Right ventricle myocardium superior (tissue), 1 donor: ENCODE results near the gene TRIM14. TPM values are rescaled to one million over a fixed set of nuclear protein-coding genes. Genes with fewer than 3 reads are reported as not detected.

Source experiments
- ATAC-seq: fragments of 200-7000 bp; cut with Tn5 transposase; one replicate; pipeline ENCODE4 v1.9.1; 2020; ENCODE audit warnings: mild to moderate bottlenecking; ENCODE audit not compliant: poor library complexity
- DNase-seq: peaks from one replicate; pipeline ENCODE4 v3.0.0-alpha.2; 2020
- intact Hi-C: fragments of 100-400 bp; cut with DNase I; formaldehyde crosslinking; loops from one replicate; pipeline ENCODE4 v1.11.2; 2022
- long read RNA-seq: library from polyadenylated mRNA; unstranded; transcript quantifications from one replicate; pipeline ENCODE4 v2.0.0, GENCODE V29; 2021
- total RNA-seq: library from RNA; stranded (reverse); fragmentation: NEBNext Ultra II Directional; extraction: Animal tissue kit (Norgen Biotek cat#: 25700); gene quantifications from one replicate; pipeline ENCODE4 v1.2.1, GENCODE V29; 2021
- donor health status: DM: no; HTN: yes; CAD: no; lungs with severe emphysema.

Gene TRIM14, protein sequence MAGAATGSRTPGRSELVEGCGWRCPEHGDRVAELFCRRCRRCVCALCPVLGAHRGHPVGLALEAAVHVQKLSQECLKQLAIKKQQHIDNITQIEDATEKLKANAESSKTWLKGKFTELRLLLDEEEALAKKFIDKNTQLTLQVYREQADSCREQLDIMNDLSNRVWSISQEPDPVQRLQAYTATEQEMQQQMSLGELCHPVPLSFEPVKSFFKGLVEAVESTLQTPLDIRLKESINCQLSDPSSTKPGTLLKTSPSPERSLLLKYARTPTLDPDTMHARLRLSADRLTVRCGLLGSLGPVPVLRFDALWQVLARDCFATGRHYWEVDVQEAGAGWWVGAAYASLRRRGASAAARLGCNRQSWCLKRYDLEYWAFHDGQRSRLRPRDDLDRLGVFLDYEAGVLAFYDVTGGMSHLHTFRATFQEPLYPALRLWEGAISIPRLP
- 4.9 TPM for total RNA-seq
- long read RNA-seq, partial matches to known transcripts = 0 of 1 reads
- long read RNA-seq, other reads (novel, unspliced or antisense) = 1 of 1 reads

DNA sequence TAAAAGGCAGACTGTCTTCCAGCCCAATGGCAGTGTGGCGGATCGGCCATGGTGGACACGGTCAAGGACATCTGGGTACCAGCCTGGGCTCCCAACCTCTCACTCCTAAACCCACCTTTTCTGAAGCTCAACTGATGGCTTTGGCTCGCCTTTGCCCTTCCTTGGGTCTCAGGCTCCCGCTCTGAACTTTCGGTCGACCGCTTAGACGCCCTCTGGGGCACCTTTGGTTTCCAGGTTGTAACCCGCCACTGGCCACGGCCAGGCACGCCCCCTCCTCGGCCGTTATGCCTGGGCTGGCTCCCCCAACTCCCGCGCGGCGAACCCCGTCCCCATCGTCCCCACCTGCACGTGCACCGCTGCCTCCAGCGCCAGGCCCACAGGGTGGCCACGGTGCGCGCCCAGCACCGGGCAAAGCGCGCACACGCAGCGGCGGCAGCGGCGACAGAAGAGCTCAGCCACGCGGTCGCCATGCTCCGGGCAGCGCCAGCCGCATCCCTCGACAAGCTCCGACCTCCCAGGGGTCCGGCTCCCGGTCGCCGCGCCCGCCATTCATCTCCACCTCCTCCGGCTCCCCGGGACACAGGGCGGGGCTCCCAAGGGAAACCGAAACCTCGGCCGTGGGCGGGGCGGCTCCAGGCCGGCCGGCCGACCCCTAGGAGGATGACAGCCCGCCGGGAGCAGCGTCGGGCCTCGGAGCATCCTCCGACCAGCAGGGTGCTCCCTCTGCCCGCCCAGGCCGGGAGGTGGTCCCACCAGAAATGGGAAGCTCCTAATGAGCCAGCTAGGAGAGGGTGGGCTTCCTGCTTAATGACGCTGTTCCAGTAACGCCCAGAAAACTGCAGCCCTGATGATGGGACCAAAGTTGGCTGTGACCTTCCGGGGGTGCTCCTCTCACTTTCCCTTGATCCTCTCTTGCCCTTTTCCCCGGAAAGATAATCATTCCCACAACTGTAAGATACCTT, at the start of gene TRIM14:
TSS of gene TRIM14 (minus strand) at position 583 of the 962 bp plus-strand sequence. CDS start at position 549, 34 bp downstream.
- intact Hi-C loops = no loop called here
- DNase-seq = peak; percentile 77
- ATAC-seq = peak; percentile 73

DNA sequence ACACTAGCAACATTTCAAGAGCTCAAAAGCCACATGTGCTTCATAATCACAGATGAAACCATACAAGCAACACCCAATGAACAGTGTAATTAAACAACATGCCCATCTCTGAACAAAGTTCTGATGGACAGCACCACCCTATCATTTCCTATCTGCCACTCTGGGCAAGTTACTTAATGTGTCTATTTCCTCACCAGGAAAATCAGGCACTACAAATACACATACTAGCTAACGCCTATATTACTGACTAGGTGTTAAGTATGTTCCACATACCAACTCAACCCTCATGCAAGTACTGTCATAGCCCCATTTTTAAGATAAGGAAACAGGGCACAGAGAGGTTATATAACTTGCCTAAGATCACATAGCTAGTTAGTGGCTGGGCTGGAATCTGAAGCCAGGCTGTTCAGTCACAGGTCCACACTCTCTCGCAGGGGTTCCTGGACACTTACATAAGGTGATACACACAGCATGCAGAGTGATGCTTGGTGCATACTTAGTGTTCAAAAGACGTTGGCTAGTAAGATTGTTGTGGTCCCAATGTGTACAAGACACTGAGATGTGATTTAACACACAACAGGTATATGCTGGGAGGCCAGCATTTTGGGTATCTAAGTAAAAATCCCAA, 49.2 kb upstream of the TRIM14 start:
- intact Hi-C loops = no loop called here
- ATAC-seq (no peak), DNase-seq (no peak)

DNA sequence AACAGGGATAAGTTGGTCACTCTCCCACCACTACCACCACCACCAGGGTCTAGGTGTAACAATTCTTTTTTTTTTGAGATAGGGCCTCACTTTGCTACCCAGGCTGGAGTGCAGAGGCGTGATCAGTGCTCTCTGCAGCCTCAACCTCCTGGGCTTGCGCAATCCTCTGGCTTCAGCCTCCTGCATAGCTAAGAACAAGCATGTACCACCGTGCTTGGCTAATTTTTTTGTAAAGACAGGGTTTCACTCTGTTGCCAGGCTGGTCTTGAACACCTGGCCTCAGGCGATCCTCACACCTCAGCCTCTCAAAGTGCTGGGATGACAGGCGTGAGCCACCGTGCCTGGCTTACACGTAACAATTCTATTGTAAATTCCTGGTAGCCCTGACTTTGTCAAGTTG, 45.9 kb upstream of the TRIM14 start:
- intact Hi-C loops = no loop called here
- ATAC-seq (no peak), DNase-seq (no peak)

DNA sequence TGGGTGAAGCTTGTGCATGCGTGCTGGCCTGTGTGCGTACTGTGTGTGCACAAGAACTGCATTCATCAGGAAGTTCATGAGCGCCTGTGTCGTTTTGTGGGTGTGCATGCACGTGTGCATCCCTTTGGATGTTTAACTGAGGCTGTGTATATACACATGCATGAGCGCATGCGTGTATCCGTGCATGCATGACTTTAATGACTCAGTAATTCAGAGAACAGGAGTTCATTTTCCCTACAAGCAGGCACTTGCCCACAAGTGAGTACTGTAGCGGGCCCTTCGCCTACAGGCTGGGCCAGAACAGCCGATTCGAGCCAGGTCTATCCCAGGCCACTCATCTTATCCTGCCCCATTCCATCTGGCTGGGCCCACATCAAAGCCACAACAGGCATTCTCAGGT, 43.6 kb upstream of the TRIM14 start:
- DNase-seq (no peak), ATAC-seq (no peak)
- intact Hi-C loops = no loop called here

DNA sequence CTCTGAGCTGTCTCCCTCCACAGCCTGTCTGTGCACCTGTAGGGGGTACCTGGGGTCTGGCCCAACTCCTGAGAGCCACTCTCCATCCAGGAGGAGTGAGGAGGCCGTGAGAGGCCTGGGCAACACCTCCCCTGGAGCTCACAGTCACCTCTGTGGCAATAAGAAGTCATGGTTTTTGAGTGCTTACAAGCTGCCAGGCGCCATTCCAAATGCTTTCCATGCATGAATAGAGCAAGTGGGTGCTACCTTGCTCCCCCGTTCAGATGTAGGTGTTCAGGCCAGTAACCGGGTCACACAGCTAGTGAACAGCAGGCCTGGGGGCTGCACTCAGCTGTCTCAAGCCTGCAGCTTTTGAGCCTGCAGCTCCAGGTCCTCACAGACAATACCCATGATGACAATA, 42.8 kb upstream of the TRIM14 start:
- DNase-seq (no peak), ATAC-seq (no peak)
- intact Hi-C loops = no loop called here

DNA sequence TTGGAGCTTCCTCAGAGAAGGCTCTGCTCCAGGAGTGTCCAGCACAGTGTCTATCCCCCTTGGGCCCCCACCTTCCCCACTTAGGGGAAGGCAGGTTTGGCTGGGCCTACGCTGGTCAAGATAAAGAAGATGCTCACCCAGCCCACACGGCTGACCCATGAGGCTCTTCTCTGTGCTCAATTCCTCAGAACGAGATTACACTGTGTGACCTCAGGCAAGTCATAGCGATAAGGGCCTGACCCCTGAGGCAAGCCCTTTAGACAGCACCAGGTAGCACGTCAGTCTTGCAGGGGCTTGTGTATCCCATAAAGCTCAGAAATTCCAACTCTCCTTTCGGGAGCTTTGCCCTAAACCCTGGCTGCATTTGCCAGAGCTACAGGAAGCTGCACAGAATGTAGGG, 40.8 kb upstream of the TRIM14 start:
- ATAC-seq (no peak), DNase-seq (no peak)
- intact Hi-C loops = no loop called here

DNA sequence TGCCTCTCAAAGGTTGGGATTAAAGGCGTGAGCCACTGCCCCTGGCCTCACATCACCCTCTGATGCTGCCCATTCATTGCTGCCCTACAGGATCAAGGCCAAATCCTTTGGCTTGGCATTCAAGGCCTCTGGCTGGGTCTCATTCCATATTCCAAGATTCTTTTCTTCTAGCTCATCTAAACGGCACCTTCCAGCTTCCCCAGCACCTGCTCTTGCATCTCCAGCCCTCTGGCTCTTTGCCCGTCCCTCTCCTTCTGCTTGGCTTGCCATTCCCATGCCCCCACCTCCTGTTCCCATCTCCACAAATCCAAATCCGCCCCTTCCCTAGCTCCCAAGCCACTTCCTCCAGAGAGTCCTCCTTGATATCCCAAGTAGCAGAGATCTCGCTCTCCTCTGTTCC, 40.3 kb upstream of the TRIM14 start:
- ATAC-seq (no peak), DNase-seq (no peak)
- intact Hi-C loops = no loop called here

DNA sequence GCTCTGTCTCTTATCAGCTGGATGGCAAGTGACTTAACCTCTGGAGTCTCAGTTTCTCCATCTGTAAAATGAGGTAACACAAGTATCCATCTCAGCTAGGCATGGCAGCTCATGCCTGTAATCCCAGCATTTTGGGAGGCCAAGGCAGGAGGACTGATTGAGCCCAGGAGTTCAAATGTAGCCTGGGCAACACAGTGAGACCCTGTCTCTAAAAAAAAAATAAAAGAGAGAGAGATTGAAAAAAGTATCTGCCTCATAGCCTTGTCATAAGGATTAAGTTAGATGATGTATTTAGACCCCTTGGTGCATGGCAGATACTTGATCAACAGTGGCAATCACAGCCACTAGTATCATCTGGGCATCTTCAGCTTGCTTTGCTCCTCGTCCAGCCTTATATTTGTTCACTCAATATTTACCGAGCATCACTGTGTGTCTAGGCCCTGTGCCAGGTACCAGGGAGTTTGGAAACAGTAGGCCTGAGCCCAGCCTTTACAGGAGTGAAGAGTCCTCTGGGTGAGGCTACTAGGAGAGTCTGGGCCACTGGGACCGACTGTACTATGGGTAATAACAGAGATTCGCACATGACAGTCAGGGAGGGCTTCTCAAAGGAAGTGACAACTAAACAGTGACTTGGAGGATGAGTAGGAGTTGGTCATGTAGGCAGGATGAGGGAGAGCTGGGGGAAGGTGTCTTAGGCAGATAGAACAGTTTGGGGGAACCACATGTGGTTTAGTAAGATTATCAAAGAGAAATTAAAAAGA, 39.2 kb upstream of the TRIM14 start:
- intact Hi-C loops = no loop called here
- DNase-seq (no peak), ATAC-seq (no peak)

DNA sequence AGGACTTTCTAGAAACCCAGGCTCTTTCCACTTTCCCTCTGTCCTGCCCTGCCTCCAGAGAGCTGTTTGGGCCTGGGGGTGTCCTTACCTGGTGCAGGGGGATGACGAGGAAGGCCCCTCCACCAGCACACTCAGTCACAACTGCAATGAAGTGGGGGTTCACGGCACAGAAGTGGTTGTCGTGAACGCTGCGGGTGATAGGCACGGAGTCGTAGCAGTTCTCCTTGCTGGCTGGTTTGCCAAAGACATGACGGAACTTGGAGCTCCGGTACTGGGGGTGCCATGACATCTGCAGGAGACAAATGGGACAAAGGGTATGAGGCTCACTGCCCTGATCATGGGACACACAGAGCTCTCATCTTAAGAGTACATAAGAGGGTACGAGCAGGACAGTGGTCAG, 38.4 kb upstream of the TRIM14 start:
- intact Hi-C loops = no loop called here
- no peak for ATAC-seq
- no peak for DNase-seq

DNA sequence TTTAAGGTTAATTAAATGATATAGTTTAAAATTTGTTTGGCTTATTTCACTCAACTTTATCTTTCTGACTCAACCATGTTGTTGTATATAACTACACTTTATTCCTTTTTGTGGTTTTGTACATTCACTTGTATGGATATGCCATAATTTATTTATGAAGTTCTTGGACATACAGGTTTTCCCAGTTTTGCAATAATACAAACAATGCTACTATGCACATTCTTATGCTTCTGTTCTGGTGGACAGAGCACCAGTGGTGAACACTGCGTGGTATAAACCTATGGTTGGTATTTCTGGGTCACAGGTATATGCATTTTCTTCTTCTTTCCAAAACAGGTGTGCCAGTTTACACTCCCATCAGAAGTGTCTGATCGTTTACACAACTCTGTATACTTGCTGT, 35.7 kb upstream of the TRIM14 start:
- intact Hi-C loops = no loop called here
- ATAC-seq = no peak

DNA sequence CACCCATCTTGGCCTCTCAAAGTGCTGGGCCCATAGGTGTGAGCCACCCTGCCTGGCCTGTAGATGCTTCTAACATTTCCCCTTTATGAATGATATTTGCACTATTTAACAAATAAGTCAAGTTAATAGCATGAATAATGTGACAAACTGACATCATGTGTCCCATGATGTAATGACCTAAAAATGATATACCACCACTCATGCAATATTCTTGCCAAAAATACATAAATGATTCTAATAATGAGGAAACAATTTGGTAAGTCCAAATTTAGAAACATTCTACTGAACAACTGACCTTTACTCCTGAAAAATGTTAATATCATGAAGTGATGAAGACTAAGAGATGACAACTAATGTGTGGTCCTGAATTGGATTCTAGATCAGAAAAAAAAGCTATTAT, 33.5 kb upstream of the TRIM14 start:
- DNase-seq (no peak), ATAC-seq (no peak)
- intact Hi-C loops = no loop called here

More for the DNA sequence above, 35.7 kb upstream of the TRIM14 start:
- no peak for DNase-seq

DNA sequence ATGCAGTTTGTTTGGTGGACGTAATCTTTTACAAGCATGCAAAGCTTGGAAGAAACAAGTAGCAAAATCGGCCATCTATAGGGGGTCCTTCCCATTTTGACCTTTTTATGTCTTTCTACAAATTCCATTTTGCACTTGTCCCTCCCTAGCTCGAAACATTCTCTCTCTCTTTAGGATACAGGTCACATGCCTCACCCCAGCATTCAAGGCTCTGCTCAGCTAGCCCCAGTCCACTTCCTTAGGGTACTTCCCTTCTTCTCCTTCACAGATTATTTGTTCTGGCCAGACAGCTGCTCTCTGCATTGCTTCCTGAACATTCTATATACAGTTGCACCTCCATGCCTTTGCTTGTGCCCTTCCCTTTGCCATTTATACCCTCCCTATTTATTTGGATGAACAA, 31.7 kb upstream of the TRIM14 start:
- intact Hi-C loops = no loop called here
- ATAC-seq (no peak), DNase-seq (no peak)

DNA sequence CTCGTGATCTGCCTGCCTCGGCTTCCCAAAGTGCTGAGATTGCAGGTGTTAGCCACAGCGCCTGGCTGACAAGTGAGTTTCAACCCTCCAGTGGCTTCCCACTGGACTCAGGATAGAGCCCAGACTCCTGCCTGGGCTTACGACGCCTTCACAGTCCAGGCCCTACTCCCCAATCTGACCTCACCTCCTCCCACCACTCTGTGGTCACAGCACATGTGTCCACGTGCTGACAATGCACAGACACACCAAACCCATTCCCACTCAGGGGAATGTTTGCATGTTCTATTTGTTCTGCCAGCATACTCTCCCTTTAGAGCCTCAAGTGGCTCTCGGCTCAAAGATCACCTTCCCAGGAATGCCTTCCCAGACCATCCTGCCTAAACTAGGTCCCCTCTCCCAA, 31.1 kb upstream of the TRIM14 start:
- no peak for ATAC-seq
- DNase-seq = no peak
- intact Hi-C loops = no loop called here

DNA sequence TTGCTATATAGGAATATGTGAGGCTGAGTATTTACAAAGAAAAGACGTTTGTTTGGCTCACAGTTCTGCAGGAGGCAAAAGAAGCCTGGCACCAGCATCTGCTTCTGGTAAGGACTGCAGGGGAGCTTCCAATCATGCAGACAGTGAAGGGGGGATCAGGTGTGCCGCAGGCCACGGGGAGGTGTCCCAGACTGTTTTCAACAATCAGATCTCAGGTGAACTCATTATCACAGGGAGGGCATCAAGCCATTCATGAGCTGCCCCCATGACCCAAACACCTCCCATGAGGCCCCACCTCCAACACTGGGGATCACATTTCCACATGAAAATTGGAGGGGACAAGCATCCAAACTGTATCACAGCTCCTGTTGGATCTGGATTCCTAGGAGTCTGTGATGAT, 30.4 kb upstream of the TRIM14 start:
- ATAC-seq (no peak), DNase-seq (no peak)

DNA sequence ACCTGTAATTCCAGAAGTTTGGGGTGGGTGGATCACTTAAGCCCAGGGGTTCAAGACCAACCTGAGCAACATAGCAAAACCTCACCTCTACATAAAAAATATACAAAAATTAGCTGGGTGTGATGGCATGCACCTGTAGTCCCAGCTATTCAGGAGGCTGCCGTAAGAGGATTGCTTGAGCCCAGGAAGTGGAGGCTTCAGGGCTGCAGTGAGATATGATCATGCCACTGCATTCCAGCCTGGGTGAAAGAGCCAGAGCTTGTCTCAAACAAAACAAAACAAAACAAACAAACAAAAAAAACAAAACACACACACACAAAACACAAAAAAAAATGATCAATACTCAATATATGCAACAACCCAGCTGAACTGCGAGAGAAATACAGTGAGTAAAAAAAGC, 29.5 kb upstream of the TRIM14 start:
- ATAC-seq (no peak), DNase-seq (no peak)
- intact Hi-C loops = no loop called here

More for the DNA sequence above, 30.4 kb upstream of the TRIM14 start:
- intact Hi-C loops = no loop called here

DNA sequence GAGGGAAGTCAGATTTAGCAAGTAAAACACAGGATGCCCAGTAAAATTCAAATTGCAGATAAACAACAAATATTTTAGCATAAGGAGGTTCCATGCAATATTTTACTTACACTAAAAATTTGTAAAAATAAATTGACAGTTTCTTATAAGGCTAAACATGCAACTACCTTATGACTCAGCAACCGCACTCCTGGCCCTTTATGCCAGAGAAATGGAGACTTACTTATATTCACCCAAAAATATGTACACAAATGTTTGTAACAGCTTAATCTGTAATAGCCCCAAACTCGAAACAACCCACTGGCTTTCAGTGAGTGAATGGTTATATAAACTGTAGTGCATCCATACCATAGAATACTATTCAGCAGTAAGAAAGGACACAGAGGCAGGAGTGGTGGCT, 28.6 kb upstream of the TRIM14 start:
- DNase-seq (no peak), ATAC-seq (no peak)

DNA sequence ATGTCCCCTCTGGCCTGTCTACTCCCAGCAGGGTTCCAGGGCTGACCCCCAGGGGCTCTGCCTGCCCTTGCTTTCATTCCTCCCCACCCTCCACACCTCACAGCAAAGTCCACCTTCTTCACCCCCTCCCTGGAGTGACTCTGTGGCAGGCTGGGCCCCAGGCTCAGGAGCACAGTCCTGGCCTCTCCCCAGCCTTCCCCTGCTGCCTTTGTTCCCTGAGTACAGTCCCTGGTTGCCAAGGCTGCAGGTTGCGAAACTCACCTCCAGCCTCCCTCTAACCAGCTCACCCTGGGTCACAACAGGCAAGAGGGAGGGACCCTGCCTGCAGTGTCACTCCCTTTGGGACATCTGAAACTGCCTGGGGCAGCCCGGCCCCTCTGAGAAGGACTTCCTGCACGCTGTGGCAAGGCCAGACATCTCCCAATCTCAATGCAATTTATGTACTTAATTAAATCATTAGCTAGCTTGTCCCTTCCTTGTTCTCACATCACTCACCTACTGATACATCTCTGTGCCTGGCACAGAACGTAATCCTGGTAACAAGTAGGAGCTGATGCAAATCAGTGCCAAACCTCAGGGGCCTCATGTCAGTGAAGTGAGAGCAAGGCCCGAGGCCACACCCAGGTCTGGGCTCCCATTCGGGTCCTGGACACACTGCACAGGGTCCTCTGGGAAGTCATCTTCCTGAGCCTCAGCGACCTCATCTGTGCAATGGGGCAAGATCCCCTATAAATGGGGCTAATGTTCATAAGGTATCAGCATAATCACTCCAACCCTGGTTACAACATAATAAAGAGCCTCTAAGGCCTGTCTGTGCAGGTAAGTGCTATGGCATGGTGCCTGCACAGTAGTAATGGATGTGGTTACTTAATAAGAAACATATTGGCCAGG, 27.3 kb upstream of the TRIM14 start:
- peak; percentile 71 for DNase-seq
- intact Hi-C loops = no loop called here
- peak; percentile 62 for ATAC-seq

More for the DNA sequence above, 28.6 kb upstream of the TRIM14 start:
- intact Hi-C loops = no loop called here
